HG02763 (cell line): ENCODE data around the gene SLFN5.
"Not testable (repeated sequence)": the region's sequence is repeated elsewhere in the genome, so short reads cannot be mapped to it uniquely, and the experiment has no call there.

Source experiments
- ATAC-seq: cut with Tn5 transposase; IDR thresholded peaks from one replicate; pipeline ENCODE4 v1.9.1; 2021; ENCODE audit warnings: mild to moderate bottlenecking, moderate library complexity; ENCODE audit not compliant: unreplicated experiment

SLFN5 gene

DNA sequence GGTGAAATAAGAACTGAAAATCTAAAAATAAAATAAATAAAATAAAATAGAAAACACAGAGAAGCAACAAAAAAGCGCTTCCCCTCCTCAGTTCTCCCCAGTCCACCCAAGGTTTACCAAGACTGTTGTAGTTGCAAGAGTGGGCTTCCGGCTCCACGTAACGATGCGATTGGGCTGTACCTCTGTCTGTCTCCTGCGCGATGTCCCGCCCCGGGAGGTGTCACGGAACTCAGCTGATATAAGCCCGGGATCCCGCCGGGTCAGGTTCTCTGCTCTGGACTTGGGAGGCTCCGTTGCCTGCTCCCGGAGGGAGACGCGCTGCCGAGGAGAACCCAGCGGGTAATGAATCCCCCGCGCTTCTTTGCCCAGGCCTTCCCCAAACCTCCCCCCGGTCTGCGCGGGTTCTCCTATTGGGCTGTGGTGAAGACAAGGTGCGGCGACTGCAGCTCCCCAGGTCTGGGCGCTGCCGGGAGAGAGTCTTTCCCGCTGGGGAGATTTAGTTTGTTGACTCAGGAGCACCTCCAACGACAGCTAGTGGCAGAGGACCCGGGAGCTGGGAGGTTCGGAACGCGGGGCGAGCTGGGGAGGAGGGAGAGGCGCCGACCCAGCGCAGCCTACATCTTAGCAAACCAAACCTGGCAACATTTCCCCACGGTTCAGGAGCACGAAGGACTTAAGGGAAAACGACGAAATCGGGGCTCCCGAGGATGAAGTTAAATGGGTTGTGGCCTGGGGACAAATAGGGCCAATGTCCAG, at the start of gene SLFN5:
Gene SLFN5, plus strand, starts transcription at position 268 of the 756 bp plus-strand sequence. CDS start 15,619 bp downstream, outside the sequence.
- peak; percentile 61 for ATAC-seq

DNA sequence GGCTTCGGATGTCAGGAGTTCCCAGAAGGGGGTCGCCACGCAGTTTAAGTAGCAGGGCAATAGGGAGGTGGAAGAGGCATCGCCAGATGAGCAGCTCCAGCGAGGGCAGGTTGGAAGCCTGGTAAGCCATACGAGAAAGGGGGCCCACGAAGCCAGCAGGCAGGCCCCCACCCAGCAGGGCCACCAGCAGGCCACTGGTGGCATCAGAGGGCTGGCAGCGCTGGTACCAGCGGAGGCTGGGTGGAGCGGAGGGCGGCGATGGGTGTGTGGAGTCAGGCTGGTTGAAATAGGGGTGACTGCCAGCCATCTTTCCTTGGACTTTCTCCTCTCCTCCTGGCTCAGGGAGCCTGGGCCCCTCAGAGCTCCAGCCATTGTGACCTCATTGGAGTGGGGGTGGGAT, 48.9 kb upstream of the SLFN5 start, which contains the start of gene SLC35G3:
Gene SLC35G3, minus strand, starts transcription at position 393 of the 400 bp plus-strand sequence. Its CDS starts 86 bp downstream, at position 307.
- ATAC-seq = not testable (repeated sequence)

DNA sequence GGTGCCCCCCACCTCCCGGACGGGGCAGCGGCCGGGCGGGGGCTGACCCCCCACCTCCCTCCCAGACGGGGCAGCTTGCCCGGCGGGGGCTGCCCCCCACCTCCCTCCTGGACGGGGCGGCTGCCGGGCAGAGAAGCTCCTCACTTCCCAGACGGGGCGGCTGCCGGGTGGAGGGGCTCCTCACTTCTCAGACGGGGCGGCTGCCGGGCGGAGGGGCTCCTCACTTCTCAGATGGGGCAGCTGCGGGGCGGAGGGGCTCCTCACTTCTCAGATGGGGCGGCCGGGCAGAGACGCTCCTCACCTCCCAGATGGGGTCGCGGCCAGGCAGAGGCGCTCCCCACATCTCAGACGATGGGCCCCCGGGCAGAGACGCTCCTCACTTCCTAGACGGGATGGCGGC, 47.8 kb upstream of the SLFN5 start:
- not testable (repeated sequence) for ATAC-seq

DNA sequence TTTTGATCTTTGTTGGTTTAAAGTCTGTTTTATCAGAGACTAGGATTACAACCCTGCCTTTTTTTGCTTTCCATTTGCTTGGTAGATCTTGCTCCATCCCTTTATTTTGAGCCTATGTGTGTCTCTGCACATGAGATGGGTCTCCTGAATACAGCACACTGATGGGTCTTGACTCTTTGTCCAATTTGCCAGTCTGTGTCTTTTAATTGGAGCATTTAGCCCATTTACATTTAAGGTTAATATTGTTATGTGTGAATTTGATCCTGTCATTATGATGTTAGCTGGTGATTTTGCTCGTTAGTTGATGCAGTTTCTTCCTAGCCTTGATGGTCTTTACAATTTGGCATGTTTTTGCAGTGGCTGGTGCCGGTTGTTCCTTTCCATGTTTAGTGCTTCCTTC, 40.3 kb upstream of the SLFN5 start:
- ATAC-seq = not testable (repeated sequence)

DNA sequence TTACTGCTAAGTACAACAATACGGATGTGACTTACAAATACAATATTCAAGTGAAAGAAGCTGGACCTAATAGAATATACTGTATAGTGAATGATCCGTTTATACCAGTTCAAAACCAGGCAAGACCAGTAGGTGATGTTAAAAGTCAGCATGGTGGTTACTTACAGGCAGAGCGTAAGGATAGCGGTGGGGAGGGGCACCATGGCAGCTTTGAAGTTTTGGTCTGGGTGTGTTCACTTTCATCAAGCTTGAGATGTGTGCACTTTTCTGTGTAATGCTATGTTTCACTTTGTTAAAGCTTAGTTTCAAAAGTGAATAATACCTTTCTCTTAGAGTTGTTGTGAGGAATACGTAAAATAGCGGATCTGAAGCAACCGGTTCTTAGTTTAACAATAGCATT, 32.1 kb upstream of the SLFN5 start:
- ATAC-seq = no peak

DNA sequence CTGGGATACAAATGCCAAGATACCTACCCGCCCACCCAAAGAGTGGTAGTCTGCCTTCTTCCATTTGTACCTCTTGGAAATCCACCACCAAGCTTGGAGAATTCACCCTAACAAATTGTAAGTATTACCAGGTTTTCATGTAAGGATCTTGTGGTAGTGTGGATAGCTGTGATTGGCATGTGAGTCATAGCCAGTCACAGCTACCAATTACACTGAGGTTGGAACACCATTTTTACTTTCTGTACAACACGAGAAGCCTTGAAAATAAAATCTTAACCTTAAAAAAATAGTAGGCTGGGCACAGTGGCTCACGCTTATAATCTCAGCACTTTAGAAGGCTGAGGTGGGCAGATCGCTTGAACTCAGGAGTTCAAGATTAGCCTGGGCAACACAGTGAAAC, 30.2 kb upstream of the SLFN5 start:
- no peak for ATAC-seq

DNA sequence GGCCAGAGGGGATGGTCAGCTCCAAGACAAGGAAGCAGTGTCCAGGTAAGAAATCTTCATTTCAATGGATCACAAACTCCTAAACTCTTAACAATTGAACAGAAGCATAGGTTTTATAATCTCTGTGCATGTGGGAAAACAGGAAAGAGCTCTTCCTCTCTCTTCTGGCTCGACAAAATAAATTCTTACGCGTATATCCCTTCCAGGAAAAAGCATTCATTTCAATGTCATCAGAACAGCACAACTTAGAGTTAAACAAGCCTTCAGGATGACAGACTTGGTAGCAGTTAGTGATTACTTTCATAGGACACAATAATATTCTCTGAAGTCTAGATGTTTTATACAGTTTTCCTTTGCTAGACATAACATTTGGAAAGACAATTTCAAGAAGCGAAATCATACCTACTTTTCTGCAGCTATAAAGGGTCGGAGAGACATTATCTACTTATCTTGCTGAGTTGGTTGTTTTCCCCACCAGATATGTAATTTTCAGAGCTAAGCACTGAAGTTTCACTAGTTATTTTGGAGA, 29.4 kb upstream of the SLFN5 start:
- no peak for ATAC-seq

DNA sequence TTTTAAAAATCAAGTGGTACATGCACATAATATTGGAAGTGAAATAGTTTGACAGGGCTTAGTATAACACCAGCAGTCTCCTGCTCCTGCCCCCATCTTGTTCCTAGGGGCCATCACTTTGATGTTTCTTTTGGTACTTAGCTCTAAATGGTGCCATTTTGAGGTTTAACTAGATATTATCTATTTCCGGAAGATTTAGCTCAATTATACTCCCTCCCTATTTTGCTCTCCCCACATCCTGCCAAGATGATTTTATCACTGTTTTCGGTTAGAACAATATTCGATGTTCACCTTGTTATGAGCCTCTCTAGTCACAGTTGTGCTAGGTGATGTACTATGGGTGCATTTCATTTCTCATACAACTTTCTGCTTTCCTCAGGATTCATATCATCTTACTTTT, 28.7 kb upstream of the SLFN5 start:
- no peak for ATAC-seq

DNA sequence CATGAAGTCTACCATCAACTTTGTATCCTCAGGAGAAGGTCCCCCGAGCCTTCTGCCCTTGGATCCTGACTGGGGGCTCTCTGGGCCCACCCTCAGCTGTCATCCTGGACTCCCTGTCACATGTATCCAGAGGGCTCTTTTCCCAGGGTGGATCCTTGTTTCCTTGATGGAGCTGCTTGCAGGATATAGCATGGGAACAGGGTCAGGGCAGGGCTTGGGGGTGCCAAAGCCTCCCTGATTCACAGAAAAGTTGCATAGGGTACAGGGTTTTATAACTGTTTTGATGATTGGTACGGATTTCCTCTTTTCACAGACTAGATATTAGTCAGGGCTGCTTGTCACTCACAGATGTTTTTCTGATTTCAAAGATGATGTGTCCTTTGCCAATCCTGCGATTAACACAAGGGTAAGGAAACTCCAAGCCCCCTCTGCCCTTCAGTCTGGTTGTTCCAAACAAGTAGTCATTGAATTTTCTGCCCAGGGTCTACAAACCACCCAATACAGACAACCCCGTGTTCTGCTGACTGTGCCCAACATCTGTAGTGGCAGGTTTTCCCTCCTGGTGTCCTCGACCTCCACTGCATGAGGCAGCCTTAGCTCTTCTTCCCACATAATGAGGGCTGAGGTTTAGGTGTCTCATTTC, 28.1 kb upstream of the SLFN5 start:
- no peak for ATAC-seq

DNA sequence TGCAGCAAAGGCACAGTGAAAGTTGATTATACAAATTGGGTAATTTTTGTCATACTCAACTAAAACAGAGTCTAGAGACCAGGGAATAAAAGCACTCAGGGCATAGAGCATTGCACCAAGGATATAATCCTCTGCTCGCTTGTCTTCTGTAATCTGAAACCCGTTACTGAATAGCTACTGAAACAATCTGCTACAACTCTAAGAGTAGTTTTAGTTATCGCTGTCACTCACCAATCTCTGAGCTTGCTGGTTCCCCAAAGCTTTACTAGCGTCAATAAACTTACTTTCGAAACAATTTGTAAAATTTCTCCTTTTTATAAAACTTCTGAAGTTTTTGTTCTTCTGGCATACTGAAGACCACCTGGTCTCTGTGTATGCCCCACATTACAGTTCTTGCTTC, 25.8 kb upstream of the SLFN5 start:
- no peak for ATAC-seq

DNA sequence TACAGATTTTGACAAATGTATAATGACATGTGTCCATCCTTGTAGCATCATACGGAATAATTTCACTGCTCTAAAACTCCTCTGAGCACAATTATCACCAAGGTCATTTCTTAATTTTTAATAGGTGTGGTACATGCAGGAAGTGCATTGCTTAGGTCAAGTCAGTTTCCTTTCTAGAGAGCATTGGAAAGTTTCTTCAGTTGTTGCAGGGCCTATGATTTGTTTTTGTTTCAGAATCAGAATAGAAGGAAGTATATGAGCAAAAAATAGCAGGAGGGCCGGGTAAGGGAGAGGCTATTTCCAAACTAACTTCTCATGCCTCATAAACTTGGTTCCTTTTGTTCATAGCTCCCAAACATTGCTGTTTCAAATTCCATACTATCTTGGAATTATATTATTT, 24.0 kb upstream of the SLFN5 start:
- ATAC-seq = no peak

DNA sequence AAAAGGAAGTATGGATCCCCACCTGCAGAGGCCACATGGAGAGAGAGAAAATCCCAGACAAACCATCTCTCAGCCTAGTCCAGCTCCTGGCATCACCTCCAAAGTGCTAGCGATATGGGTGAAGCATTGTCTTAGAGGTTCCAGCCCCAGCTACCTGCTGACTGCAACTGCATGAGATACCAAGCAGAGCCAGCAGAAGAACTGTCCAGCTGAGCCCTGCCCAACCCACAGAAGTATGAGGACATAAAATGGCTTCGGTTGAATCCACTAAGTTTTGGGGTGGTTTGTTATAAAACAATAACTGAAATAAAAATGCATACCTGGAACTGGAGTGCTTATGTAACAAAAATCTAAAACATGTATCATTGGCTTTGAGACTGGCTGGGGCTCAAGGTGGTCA, 20.4 kb upstream of the SLFN5 start:
- ATAC-seq = no peak

DNA sequence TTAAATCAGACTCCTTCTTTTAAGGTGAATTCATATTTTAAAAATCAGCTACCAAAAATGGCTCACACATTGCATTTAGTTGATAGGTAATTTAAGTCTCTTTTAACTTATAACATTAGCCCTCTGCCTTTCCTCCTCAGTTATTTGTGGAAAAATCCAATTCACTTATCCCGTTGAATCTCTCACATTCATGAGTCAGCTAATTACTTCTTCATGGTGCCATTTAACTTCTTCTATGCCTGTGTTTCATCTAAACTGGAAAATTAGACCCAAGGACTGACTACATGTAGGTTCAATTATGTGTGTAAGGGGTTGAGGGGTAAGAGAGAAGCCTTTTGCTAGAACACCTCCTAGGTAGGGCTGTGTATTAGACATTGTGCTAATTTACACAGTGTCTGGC, 18.4 kb upstream of the SLFN5 start:
- ATAC-seq = no peak

DNA sequence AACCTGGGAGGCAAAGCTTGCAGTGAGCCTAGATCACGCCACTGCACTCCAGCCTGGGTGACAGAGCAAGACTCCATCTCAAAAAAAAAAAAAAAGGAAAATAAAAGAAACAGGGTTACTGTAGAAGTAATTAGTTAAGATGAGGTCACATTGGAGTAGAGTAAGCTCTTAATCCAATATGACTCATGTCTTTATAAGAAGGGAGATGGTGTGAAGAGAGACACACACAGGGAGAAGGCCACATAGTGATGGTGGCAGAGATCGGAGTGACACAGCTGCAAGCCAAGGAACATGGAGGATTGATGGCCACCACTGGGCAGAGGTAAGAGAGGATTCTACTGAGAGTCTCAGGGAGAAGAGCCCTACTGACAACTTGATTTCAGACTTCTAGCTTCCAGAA, 15.3 kb upstream of the SLFN5 start:
- no peak for ATAC-seq

DNA sequence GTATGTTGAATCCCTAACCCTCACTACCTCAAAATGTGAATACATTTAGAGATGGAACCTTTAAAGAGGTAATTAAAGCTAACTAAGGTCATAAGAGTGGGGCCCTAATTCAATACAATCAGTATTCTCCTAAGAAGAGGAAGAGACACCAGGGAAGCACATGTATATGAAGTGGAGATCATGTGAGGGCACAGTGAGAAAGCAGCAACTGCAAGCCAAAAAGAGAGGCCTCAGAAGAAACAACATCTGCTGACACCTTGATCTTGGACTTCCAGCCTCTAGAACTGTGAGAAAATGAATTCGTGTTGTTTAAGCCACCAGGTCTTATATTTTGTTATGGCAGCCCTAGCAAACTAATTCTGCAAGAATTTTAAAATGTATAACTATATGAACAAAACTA, 13.2 kb upstream of the SLFN5 start:
- no peak for ATAC-seq

DNA sequence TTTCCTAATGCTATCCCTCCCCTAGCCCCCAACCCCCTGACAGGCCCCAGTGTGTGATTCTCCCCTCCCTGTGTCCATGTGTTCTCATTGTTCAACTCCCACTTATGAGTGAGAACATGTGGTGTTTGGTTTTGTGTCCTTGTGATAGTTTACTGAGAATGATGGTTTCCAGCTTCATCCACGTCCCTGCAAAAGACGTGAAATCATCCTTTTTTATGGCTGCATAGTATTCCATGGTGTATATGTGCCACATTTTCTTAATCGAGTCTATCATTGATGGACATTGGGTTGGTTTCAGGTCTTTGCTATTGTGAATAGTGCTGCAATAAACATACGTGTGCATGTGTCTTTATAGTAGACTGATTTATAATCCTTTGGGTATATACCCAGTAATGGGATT, 8.6 kb upstream of the SLFN5 start:
- not testable (repeated sequence) for ATAC-seq

DNA sequence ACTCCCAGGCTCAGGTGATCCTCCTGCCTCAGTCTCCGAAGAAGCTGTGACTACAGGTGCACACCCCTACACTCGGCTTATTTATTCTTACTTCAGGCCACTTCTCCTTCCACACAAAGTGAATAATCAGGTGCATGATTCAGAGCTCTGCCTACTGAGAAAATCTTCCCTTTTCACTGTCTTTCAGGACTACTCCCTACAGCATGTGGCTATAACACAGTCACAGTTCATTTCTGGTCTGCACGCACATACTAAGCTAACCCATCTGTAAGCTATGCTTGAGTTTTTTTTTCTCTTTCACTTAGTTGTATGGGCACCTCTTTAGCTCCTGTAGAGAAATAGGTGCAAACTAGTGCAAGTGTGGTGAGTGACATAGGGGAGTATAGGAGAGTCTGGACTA, 7.6 kb upstream of the SLFN5 start:
- ATAC-seq = no peak

DNA sequence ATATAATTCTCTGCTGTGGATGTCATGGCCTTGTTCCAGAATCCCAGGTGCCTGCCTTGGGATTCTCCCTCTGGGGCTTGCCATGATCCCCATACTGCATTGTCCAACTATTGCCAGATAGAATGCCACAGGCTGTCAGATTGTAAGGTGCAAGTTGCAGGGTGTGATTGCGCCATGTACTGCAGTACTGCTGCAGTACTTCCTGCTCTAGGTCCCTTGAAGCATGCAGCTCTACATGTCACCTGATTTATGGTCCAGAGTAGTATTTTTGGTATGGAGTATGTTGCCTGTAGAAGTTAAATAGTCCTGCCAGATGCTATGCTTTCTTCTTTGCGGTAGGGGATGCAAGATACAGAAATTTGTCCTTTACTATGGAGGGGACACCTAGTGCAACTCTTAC, 7.0 kb upstream of the SLFN5 start:
- no peak for ATAC-seq

DNA sequence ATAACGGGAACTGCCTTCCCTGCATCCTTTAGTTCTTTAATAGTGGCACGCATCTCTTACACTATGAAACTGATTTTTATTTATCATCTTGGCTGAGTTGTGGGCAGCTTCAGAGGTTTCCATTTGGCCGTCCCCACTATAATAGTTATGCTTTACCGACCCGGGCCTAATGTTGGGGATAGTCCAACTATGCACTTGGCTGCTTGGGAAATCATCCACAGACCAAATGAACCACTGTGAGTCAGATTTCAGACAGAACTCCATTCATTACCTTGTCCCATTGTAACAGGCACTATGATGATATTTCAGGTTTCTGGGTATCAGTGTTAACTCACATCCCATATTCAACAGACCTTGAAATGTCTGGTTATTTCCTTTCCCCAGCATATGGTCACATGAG, 6.1 kb upstream of the SLFN5 start:
- no peak for ATAC-seq

DNA sequence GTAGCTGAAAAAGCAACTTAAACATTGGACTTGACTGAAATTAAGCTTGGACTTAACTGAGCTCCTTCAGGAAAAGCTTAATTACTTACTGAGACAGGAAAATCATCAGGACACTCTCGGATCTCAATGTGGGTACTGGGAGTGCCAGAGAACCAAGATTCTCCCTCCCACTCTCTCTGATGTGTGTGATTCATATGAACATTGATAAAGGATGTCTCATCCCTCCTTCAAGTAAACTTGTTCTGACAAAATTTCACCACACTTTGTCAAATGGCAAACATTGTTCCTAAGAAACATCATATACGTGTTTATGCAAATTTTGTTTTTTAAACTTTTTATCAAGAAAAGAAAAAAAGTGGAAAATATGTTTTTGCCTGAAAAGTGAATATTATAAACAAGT, 4.1 kb upstream of the SLFN5 start:
- no peak for ATAC-seq

DNA sequence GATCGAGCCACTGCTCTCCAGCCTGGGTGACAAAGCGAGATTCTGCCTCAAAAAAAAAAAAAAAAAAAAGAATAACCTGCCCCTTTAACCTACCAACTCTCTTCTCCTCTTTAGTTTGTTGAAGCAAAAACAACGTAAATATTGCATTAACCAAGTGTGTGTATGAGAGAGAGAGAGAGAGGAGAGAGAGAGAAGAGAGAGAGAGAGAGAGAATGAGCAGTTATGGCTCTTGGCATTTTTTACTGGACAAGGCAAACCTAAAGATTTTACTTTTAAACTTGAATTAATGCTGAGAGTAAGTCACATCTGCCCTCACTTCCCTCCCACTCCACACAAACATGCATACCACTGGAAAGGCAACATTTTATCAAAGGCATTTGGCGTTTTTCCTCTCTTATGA, 3.0 kb upstream of the SLFN5 start:
- ATAC-seq = no peak

DNA sequence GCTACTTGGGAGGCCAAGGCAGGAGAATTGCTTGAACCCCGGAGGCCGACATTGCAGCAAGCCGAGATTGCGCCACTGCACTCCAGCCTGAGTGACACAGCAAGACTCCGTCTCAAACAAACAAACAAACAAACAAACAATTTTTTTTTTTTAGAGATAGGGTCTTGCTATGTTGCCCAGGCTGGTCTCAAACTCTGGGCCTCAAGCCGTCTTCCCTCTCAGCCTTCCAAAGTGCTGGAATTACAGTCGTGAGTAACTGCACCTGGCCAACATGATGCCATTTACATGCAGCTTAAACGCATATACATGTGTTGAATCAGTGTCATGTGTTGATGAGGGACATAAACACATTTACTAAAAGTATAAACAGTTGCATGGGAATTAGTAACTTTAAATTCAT, 2.0 kb upstream of the SLFN5 start:
- no peak for ATAC-seq
